Activated B cell treated with CpG ODN at 0.5 μM for 24 hours (primary cell): ENCODE data around the gene SSR3. TPM values are rescaled to one million over a fixed set of nuclear protein-coding genes. Genes with fewer than 3 reads are reported as not detected.
"Not testable (repeated sequence)": the region's sequence is repeated elsewhere in the genome, so short reads cannot be mapped to it uniquely, and the experiment has no call there.

Experiments used
- ATAC-seq: fragments of 200-7000 bp; cut with Tn5 transposase; one replicate; pipeline ENCODE4 v1.10.0; 2021; ENCODE audit warnings: low read depth, mild to moderate bottlenecking, moderate library complexity
- CTCF ChIA-PET: fragments of 350-600 bp; sonication (Branson Sonifier 250); formaldehyde crosslinking; loops from one replicate; lab custom pipeline; 2021; ENCODE audit warnings: antibody characterized with exemption; lab: Charles Lee
- POLR2A ChIA-PET: fragments of 350-600 bp; sonication (Branson Sonifier 250); formaldehyde crosslinking; loops from one replicate; lab custom pipeline; 2021; ENCODE audit warnings: antibody characterized with exemption; lab: Charles Lee
- DNase-seq: peaks from one replicate; pipeline ENCODE4 v3.0.0; 2022
- H3K27ac Mint-ChIP-seq: one replicate; pipeline ENCODE4 v1.8.0; 2020; ENCODE audit warnings: mixed read lengths
- H3K27me3 Mint-ChIP-seq: one replicate; pipeline ENCODE4 v1.8.0; 2021; ENCODE audit warnings: mixed read lengths
- H3K36me3 Mint-ChIP-seq: one replicate; pipeline ENCODE4 v1.8.0; 2021; ENCODE audit warnings: low read depth, mixed read lengths
- H3K4me1 Mint-ChIP-seq: one replicate; pipeline ENCODE4 v1.8.0; 2021; ENCODE audit warnings: mixed read lengths
- H3K4me3 Mint-ChIP-seq: one replicate; pipeline ENCODE4 v1.8.0; 2020; ENCODE audit warnings: mild to moderate bottlenecking, mixed read lengths
- H3K9me3 Mint-ChIP-seq: one replicate; pipeline ENCODE4 v1.8.0; 2020; ENCODE audit warnings: mixed read lengths
- intact Hi-C: fragments of 100-400 bp; cut with micrococcal nuclease; formaldehyde crosslinking; loops from one replicate; pipeline ENCODE4 v1.15.1; 2024
- total RNA-seq: library from RNA; stranded (reverse); gene quantifications from 2 replicates; pipeline ENCODE4 v1.2.3, GENCODE V29; 2022
- TF ChIP-seq, protein P1 (sequence below): fragments of 200-600 bp; IDR thresholded peaks from one replicate; pipeline ENCODE4 v1.8.0; 2022; ENCODE audit warnings: antibody characterized with exemption, mild to moderate bottlenecking

SSR3 gene
- total RNA-seq, 1 donor from 2014 or later: 64.3 TPM

DNA sequence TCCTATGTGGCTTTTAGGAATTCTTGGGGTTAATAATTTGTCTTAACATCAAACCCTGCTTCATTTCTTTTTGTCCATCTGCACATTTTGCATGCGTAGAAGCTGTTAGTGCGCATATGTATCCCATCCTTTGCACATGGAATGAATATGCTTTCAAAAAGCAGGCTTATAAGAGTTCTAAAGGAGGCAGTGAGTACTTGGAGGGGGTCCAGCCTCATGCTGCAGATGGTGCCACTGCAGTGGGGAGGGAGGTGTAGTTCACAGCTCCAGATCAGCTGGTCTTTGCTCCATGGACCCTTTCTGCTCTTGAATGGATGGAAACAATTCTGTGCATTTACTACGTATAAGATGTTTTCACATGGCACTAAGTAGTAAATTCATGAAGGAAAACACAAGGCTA is 20.7 kb upstream of the SSR3 start:
- TF ChIP-seq, protein P1, sequence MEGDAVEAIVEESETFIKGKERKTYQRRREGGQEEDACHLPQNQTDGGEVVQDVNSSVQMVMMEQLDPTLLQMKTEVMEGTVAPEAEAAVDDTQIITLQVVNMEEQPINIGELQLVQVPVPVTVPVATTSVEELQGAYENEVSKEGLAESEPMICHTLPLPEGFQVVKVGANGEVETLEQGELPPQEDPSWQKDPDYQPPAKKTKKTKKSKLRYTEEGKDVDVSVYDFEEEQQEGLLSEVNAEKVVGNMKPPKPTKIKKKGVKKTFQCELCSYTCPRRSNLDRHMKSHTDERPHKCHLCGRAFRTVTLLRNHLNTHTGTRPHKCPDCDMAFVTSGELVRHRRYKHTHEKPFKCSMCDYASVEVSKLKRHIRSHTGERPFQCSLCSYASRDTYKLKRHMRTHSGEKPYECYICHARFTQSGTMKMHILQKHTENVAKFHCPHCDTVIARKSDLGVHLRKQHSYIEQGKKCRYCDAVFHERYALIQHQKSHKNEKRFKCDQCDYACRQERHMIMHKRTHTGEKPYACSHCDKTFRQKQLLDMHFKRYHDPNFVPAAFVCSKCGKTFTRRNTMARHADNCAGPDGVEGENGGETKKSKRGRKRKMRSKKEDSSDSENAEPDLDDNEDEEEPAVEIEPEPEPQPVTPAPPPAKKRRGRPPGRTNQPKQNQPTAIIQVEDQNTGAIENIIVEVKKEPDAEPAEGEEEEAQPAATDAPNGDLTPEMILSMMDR: no peak
- no peak for DNase-seq
- CTCF ChIA-PET: no interaction called here
- Mint-ChIP-seq H3K9me3 (no peaks in the 10 kb centered on the region), H3K4me1 (no peaks in the 10 kb centered on the region), H3K4me3 (no peak overlapping the region), H3K36me3 (no peaks in the 10 kb centered on the region), H3K27ac (no peak overlapping the region), H3K27me3 (peaks cover 2% of the 10 kb centered on the region)
- intact Hi-C loops: no loop called here
- ATAC-seq: no peak
- POLR2A ChIA-PET: no interaction called here

DNA sequence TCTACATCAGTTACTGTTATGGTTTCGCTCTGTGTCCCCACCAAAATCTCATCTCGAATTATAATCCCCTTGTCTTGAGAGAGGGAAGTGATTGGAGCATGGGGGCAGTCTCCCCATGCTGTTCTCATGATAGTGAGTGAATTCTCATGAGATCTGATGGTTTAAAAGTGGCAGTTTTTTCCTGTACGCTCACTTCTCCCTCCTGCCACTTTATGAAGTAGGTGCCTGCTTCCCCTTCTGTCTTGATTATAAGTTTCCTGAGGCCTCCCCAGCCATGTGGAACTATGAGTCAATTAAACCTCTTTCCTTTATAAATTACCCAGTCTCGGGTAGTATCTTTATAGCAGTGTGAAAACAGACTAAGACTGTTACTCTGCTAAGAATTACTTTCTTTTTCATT is 15.0 kb upstream of the SSR3 start:
- CTCF ChIA-PET, DNase-seq, H3K9me3 Mint-ChIP-seq, POLR2A ChIA-PET, H3K27me3 Mint-ChIP-seq, intact Hi-C loops, H3K4me3 Mint-ChIP-seq, H3K36me3 Mint-ChIP-seq, H3K27ac Mint-ChIP-seq: not testable (repeated sequence)
- H3K4me1 Mint-ChIP-seq: peaks cover 14% of the 10 kb centered on the region
- ATAC-seq: peak; percentile 40

DNA sequence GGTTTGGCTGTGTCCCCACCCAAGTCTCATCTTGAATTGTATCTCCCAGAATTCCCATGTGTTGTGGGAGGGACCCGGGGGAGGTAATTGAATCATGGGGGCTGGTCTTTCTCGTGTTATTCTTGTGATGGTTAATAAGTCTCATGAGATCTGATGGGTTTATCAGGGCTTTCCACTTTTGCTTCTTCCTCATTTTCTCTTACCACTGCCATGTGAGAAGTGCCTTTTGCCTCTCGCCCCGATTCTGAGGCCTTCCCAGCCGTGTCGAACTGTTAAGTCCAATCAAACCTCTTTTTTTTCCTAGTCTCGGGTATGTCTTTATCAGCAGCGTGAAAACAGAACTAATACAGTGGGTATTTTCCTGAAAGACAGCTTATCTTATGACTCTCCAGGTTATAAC is 14.1 kb upstream of the SSR3 start:
- peak overlapping the region; percentile 5 for H3K27ac Mint-ChIP-seq
- CTCF ChIA-PET, H3K4me3 Mint-ChIP-seq, H3K9me3 Mint-ChIP-seq, H3K27me3 Mint-ChIP-seq, intact Hi-C loops, POLR2A ChIA-PET, ATAC-seq, DNase-seq, H3K36me3 Mint-ChIP-seq: not testable (repeated sequence)
- peaks cover 14% of the 10 kb centered on the region for H3K4me1 Mint-ChIP-seq

DNA sequence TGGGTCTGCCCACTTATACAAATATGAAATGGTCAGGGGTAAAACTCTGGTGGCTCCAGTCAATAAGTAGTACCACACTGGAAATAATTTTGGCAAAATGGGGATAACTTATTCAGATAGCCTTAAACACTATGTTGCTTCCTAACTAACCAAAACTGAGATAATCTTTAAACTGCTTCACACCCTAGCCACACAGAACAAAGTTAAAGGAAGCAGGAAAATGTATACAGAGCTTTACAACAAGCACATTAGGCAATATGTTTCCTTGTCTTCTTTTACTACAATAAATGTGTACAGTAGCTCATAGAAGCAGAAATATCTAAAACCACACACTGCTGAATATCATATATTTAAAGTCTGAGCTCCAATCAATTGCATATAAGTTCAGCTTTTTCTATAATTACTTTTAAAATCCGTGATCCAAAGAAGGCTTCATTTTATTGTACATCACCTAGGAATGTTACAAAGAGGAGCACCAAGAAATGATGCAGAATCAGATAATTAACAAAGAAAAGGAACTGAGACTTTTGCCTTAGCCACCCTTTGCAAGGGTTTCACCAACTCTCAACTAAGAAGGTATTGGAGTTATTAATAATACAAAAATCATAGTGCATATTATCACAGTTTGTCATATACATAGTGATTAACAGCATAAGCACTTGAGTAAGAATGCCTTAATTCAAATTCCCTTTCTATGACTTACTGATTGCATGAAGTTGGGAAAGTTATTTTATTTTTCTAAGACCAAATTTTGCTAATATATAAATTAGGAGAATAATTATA is 9.2 kb upstream of the SSR3 start:
- POLR2A ChIA-PET: interaction anchor here (1.2 kb wide), 1 partner anchor 9 kb away, joined by 3 read pairs; the partner anchor contains the start of gene SSR3
- no peaks in the 10 kb centered on the region for H3K9me3 Mint-ChIP-seq
- CTCF ChIA-PET: no interaction called here
- ATAC-seq: no peak
- peaks cover 5% of the 10 kb centered on the region for H3K4me1 Mint-ChIP-seq
- H3K36me3 Mint-ChIP-seq: no peaks in the 10 kb centered on the region
- intact Hi-C loops: no loop called here
- no peaks in the 10 kb centered on the region for H3K27me3 Mint-ChIP-seq
- no peak overlapping the region for H3K4me3 Mint-ChIP-seq
- H3K27ac Mint-ChIP-seq: no peak overlapping the region
- no peak for DNase-seq
- TF ChIP-seq, protein P1: no peak

DNA sequence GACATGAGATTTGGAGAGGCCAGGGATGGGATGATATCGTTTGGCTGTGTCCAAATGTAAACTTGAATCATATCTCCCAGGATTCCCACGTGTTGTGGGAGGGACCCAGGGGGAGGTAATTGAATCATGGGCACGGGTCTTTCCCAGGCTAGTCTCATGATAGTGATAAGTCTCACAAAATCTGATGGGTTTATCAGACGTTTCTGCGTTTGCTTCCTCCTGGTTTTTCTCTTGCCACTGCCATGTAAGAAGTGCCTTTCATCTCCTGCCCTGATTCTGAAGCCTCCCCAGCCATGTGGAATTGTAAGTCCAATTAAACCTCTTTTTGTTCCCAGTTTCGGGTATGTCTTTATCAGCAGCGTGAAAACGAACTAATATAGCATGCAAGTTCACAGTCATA is 7.6 kb upstream of the SSR3 start:
- ATAC-seq, H3K36me3 Mint-ChIP-seq, DNase-seq, CTCF ChIA-PET, H3K27me3 Mint-ChIP-seq, intact Hi-C loops, H3K4me1 Mint-ChIP-seq, H3K27ac Mint-ChIP-seq, H3K9me3 Mint-ChIP-seq, H3K4me3 Mint-ChIP-seq: not testable (repeated sequence)
- POLR2A ChIA-PET: interaction anchor here (1.2 kb wide), 1 partner anchor 7 kb away, joined by 3 read pairs; the partner anchor contains the start of gene SSR3

DNA sequence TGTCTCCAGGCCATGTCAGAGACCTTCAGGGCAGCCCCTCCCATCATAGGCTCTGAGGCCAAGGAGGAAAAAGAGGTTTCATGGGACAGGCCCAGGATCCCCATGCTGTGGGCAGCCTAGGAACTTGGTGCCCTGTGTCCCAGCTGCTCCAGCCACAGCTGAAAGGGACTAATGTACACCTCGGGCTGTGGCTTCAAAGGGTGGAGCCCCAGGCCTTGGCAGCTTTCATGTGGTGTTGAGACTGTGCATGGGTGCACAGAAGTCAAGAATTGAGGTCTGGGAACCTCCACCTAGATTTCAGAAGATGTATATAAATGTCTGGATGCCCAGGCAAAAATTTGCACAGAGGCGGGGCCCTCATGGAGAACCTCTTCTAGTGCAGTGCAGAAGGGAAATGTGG is 6.6 kb upstream of the SSR3 start:
- intact Hi-C loops: no loop called here
- Mint-ChIP-seq H3K27ac (no peak overlapping the region), H3K27me3 (no peaks in the 10 kb centered on the region), H3K36me3 (no peaks in the 10 kb centered on the region), H3K9me3 (no peaks in the 10 kb centered on the region), H3K4me1 (no peaks in the 10 kb centered on the region), H3K4me3 (no peak overlapping the region)
- ChIA-PET CTCF (no interaction called here), POLR2A (no interaction called here)
- TF ChIP-seq, protein P1: no peak
- DNase-seq (no peak), ATAC-seq (no peak)
